IPS-20b (cell line): ENCODE results near the gene DENND1A.
"Not testable (repeated sequence)": the region's sequence is repeated elsewhere in the genome, so short reads cannot be mapped to it uniquely, and the experiment has no call there.

Experiments used
- H3K27ac ChIP-seq: one replicate; pipeline ENCODE4 v1.5.1; 2013; ENCODE audit warnings: low read length
- H3K27me3 ChIP-seq: 2 replicates; pipeline ENCODE4 v1.6.1; 2013; ENCODE audit warnings: mild to moderate bottlenecking, low read length, inconsistent platforms; ENCODE audit not compliant: insufficient read depth
- H3K36me3 ChIP-seq: 2 replicates; pipeline ENCODE4 v1.6.1; 2013; ENCODE audit warnings: low read depth, mild to moderate bottlenecking, inconsistent platforms, low read length, moderate library complexity; ENCODE audit not compliant: insufficient read depth
- H3K4me1 ChIP-seq: 2 replicates; pipeline ENCODE4 v1.6.1; 2013; ENCODE audit warnings: mild to moderate bottlenecking, control low read depth, inconsistent platforms, low read length, moderate library complexity; ENCODE audit not compliant: insufficient read depth
- H3K4me3 ChIP-seq: 2 replicates; pipeline ENCODE4 v1.5.1; 2013; ENCODE audit warnings: mild to moderate bottlenecking, low read length, inconsistent platforms
- H3K9ac ChIP-seq: 2 replicates; pipeline ENCODE4 v1.6.1; 2013; ENCODE audit warnings: low read depth, mild to moderate bottlenecking, inconsistent platforms, low read length, moderate library complexity
- H3K9me3 ChIP-seq: 2 replicates; pipeline ENCODE4 v1.6.1; 2013; ENCODE audit warnings: mild to moderate bottlenecking, low read depth, low read length, inconsistent platforms; ENCODE audit not compliant: insufficient read depth

Gene DENND1A

DNA sequence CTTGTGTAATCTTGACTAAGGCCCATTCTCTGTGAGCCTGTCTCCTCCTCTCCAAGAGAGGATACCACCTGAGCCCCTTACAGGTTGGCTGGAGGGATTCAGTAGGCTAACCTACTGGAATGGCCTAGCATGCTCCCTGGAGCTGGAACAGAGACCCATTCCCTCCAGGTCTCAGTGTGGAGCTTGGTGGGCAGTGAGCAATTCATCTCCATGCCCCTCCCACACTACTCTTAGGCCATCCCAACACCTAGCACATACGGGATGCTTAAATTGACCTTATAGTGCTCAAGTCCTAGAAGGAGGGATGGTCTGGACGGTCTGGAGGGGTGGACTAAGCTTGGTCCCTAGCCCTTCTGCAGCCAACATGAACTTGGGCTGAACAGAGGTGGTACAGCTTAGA lies 498.3 kb downstream of the DENND1A start:
- H3K4me3 ChIP-seq: no peak overlapping the region
- no peaks in the 10 kb centered on the region for H3K4me1 ChIP-seq
- no peaks in the 10 kb centered on the region for H3K27me3 ChIP-seq
- H3K27ac ChIP-seq: no peak overlapping the region
- no peaks in the 10 kb centered on the region for H3K36me3 ChIP-seq
- no peak overlapping the region for H3K9ac ChIP-seq
- H3K9me3 ChIP-seq: no peaks in the 10 kb centered on the region

DNA sequence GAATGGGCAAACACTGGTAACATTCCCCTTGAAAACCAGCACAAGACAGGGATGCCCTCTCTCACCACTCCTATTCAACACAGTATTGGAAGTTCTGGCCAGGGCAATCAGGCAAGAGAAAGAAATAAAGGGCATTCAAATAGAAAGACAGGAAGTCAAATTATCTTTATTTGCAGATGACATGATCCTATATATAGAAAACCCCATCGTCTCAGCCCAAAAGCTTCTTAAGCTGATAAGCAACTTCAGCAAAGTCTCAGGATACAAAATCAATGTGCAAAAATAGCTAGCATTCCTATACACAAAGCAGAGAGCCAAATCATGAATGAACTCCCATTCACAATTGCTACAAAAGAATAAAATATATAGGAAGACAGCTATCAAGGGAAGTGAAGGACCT lies 501.5 kb downstream of the DENND1A start:
- H3K27ac ChIP-seq, H3K4me3 ChIP-seq, H3K4me1 ChIP-seq, H3K9ac ChIP-seq, H3K36me3 ChIP-seq, H3K27me3 ChIP-seq, H3K9me3 ChIP-seq: not testable (repeated sequence)

DNA sequence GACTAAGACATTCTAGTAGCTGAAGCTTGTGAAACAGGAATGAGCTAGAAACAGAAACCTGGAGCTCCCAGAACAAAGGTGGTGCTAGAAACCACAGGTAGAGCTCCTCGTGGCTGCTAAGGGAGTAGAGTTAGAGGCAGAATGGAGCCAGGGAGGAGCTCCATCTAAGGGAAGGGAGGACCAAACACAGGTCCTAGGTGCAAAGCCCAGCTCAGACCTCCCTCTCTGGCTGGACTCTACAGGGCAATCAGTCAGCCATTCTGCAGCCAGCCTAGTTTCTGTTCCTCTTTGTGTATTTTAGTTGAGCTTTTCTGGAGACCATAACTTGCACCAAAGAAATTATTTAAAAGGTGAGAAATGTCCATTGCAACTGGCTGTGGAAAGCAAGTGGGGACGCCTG lies 503.5 kb downstream of the DENND1A start:
- Histone ChIP-seq H3K4me1 (peaks cover 19% of the 10 kb centered on the region), H3K9ac (no peak overlapping the region), H3K36me3 (no peaks in the 10 kb centered on the region), H3K4me3 (no peak overlapping the region), H3K9me3 (no peaks in the 10 kb centered on the region), H3K27me3 (no peaks in the 10 kb centered on the region), H3K27ac (no peak overlapping the region)

DNA sequence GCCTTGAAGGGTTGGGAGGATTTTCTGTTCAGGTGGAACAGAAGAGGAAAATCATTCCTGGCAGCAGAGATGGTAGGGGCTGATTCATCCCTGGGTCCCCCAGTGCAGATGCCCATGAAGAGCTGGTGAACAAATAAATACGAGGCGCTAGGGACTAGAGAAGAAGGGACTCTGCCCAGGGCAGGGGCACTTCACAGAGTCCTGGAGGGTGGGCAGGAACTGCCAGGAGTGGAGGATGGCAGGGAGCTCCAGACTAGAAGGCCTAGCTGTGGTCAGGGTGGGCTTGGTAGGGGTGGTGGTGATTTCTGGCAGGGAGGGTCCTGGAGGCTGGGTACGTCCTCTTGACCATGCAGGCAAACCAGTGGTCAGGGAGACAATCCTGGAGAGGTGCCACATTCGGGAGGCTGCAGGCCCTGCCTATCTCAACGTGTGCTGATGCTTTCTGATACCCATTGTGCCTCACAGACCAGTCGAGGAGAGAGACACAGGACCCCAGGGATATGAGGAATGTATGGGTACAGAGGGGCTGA lies 504.0 kb downstream of the DENND1A start:
- Histone ChIP-seq H3K4me3 (no peak overlapping the region), H3K27ac (no peak overlapping the region), H3K9ac (no peak overlapping the region), H3K36me3 (no peaks in the 10 kb centered on the region), H3K27me3 (no peaks in the 10 kb centered on the region), H3K9me3 (no peaks in the 10 kb centered on the region), H3K4me1 (peaks cover 19% of the 10 kb centered on the region)

DNA sequence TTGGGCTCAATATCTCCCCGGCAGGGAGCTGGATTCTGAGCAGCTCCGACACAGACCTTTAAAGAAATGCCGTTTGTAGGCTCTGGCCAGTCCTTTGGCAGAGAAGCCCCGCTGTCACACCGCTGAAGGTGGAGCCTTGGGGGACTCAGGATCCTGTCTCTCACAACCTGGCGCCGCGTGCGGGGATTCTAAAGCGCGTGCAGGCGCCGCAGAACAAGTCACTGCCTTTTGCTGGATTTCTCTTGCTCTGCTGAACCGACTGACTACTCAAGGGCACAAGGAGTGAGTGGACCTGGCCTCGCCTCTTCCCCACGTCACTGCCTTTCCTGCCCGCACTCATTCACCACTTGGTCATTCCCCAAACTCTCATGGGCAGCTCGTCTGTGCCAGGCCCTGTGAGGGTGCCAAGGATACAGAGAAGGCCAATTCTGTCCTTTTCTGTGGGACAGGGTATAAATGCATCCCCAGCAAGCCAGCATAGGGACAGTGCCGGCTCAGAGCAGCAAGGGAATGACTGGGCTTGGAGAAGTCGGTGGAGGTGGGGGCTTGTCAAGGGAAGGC lies 504.6 kb downstream of the DENND1A start:
- H3K36me3 ChIP-seq: no peaks in the 10 kb centered on the region
- peaks cover 19% of the 10 kb centered on the region for H3K4me1 ChIP-seq
- H3K9ac ChIP-seq: no peak overlapping the region
- no peaks in the 10 kb centered on the region for H3K27me3 ChIP-seq
- H3K27ac ChIP-seq: no peak overlapping the region
- H3K9me3 ChIP-seq: no peaks in the 10 kb centered on the region
- no peak overlapping the region for H3K4me3 ChIP-seq

DNA sequence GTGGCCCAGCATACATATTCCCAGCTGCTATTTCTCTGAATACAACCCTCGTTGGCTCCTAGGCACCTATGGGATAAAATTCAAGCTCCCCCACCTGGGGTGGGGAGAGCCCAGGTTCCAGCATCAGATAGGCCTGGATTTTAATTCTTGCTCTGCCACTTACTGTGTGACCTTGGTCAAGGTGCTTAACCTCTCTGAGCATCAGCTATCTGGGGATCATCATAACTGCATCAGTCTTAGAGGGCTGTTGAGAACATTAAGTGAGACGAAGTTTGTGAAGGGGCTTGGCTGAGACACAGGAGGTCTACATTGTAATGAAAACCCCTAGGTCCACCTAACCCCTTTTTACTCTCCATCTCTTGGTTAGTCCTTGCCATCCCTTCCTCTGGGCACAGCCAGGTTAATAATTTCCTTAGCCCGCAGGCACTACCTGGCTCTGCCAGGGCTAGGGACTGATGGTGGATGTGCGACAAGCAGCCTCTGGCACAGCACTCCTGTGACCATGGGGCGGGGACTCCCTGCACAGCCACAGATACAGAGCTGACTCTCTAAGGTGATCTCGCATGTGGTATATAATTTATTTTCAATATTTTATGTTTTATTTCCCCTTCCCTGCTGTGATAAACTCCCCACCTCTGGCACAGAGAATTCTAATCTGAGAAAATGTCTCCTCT lies 505.2 kb downstream of the DENND1A start:
- Histone ChIP-seq H3K36me3 (peaks cover 3% of the 10 kb centered on the region; the same call in 1 of the 2 replicates), H3K9ac (no peak overlapping the region), H3K27ac (no peak overlapping the region), H3K9me3 (no peaks in the 10 kb centered on the region), H3K4me1 (peaks cover 19% of the 10 kb centered on the region), H3K27me3 (no peaks in the 10 kb centered on the region), H3K4me3 (no peak overlapping the region)

DNA sequence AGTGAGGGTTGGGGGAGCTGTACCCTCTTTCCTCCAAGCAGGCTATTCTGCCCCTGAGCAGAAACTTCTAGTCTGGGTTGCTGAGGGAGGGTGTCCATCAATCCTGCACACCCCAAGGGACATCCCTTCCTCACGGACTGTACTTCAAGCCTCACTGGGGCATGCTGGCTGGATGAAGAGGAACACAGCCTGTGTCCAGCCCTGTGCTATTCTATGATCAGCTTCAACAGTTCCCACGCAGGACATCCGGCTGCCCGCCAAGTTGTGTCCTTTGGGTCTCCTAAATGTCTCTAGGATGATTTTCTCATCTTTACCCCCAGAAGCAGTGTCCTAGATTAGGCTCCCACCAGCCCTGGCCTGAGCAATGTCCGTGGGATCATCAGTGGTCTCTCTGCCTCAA lies 505.8 kb downstream of the DENND1A start:
- Histone ChIP-seq H3K4me3 (no peak overlapping the region), H3K27me3 (no peaks in the 10 kb centered on the region), H3K9me3 (no peaks in the 10 kb centered on the region), H3K9ac (no peak overlapping the region), H3K27ac (no peak overlapping the region), H3K36me3 (peaks cover 7% of the 10 kb centered on the region; the same call in 1 of the 2 replicates), H3K4me1 (peaks cover 19% of the 10 kb centered on the region)

DNA sequence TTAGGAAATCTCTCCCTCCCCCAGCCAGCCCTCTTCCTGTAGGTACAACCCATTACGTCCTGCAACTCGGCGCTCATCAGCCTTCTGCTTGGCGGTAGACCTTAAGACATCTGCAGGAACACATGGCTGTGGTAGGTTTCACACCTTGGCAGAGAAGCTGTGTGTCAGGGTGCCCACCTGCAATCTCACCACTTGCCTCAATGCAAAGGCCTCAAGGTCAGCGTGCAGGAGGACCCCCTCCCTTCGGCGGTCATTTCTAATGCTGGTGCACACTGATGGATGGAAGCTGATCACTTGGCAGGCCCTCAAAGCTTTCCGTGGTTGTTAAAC lies 506.6 kb downstream of the DENND1A start:
- peaks cover 7% of the 10 kb centered on the region; the same call in 1 of the 2 replicates for H3K36me3 ChIP-seq

DNA sequence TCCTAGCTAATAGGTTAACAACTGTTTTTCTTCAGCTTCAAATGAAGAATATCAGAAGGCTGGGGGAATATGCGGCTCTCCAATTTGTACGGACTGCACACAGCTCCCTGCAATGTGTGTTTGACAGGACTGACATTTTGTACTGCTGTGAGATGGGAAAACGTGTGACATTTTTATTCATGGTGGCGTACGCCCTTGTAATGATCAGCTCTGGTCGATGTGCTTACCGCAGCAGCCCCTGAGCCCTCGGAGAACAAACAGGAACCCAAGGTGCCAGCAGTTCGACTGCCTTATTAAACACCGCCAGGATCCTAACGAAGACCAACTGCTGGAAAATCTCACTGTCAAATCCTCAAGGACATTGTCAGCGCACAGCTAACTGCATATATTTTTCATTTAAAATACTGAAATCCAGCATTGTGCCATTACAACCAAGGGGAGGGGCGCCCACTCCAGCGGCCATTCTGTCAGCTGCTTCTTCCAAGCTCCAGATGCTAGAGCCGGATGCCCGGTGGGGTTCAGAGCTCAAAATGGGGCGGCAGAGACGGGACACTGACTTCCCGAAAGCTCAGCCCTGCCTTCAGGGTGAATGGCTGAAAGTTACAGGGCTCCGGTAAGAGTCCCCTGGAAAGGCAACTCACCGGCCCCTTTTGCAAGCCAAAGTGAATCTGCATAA lies 507.2 kb downstream of the DENND1A start:
- H3K27me3 ChIP-seq: no peaks in the 10 kb centered on the region
- H3K9ac ChIP-seq: no peak overlapping the region
- H3K9me3 ChIP-seq: no peaks in the 10 kb centered on the region
- no peak overlapping the region for H3K27ac ChIP-seq
- H3K4me3 ChIP-seq: no peak overlapping the region
- H3K36me3 ChIP-seq: peaks cover 7% of the 10 kb centered on the region; the same call in 1 of the 2 replicates
- peaks cover 19% of the 10 kb centered on the region for H3K4me1 ChIP-seq

More for the DNA sequence above, 506.6 kb downstream of the DENND1A start:
- H3K4me3 ChIP-seq: no peak overlapping the region
- no peak overlapping the region for H3K27ac ChIP-seq
- no peaks in the 10 kb centered on the region for H3K27me3 ChIP-seq
- peaks cover 19% of the 10 kb centered on the region for H3K4me1 ChIP-seq
- no peak overlapping the region for H3K9ac ChIP-seq
- no peaks in the 10 kb centered on the region for H3K9me3 ChIP-seq

DNA sequence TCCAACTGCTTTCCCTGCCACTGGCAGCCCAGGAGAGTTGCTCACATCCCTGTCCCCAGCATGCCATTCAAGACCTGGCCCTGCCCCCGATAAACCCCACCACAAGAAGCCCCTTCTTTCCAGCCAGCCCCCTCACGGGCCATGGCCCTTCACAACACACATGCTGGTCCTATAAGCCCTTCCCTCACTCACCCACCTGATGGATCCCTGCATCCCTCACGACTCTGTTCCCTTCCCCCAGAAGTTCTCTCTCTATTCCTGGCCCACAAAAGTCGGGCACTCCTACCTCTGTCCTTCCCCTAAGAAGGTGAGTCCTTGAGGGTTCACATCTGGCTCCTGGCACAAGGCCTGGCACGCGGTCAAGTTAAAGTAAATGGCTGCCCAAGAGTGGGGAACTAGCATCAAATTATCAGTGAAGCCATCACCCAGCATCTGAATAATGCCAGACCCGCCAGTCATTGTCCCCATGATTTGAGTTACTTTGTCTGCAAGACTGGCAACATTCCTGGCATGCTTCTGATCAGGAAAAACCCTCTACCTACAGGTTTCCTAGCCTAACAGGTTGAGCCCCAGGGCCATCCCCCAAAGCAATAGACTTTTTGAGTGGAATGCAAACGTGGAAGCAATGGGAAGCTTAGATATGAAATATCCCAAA lies 508.0 kb downstream of the DENND1A start:
- Histone ChIP-seq H3K36me3 (peaks cover 7% of the 10 kb centered on the region; the same call in 1 of the 2 replicates), H3K4me3 (no peak overlapping the region), H3K27me3 (no peaks in the 10 kb centered on the region), H3K4me1 (peaks cover 19% of the 10 kb centered on the region), H3K9ac (no peak overlapping the region), H3K27ac (no peak overlapping the region), H3K9me3 (no peaks in the 10 kb centered on the region)

DNA sequence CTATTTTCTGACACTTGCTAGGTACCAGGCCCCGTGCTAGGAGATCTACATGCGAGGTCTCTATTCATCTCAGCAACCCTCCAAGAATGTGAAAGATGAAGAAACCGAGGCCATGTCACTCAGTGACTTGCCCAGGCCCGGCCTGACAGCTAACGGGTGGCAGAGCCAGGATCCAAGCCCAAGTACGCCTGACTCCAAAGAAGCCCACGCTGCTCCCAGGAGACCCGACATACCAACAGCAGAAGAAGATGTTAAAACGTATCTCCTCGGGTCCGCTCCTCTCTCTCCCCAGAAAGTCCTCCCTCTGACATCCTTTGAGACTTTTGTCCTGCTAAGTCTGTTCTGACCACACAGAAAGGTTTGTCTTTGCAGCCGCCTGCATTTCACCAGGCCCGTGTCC lies 508.7 kb downstream of the DENND1A start:
- Histone ChIP-seq H3K4me1 (peaks cover 19% of the 10 kb centered on the region), H3K9ac (no peak overlapping the region), H3K27ac (no peak overlapping the region), H3K4me3 (no peak overlapping the region), H3K9me3 (no peaks in the 10 kb centered on the region), H3K27me3 (no peaks in the 10 kb centered on the region), H3K36me3 (peaks cover 7% of the 10 kb centered on the region; the same call in 1 of the 2 replicates)
